SH-SY5Y (cell line): ENCODE data around the gene MAN1A1.

Experiments used
- GATA2 ChIP-seq: IDR thresholded peaks from 2 replicates; pipeline ENCODE4 v1.6.1; 2011; ENCODE audit warnings: mild to moderate bottlenecking, low read depth, low read length
- GATA3 ChIP-seq: IDR thresholded peaks from 2 replicates; pipeline ENCODE4 v1.6.1; 2011; ENCODE audit warnings: low read depth, mild to moderate bottlenecking, low read length, moderate library complexity

The MAN1A1 gene

GRCh38 chr6:119133400-119133799, 216.2 kb downstream of the MAN1A1 start:
- TF ChIP-seq GATA2: no peak
- no peak for TF ChIP-seq GATA3

- TF ChIP-seq GATA2 (no peak), GATA3 (no peak)
These were observed 217.1 kb downstream of the MAN1A1 start for GRCh38 chr6:119132261-119132981.

DNA sequence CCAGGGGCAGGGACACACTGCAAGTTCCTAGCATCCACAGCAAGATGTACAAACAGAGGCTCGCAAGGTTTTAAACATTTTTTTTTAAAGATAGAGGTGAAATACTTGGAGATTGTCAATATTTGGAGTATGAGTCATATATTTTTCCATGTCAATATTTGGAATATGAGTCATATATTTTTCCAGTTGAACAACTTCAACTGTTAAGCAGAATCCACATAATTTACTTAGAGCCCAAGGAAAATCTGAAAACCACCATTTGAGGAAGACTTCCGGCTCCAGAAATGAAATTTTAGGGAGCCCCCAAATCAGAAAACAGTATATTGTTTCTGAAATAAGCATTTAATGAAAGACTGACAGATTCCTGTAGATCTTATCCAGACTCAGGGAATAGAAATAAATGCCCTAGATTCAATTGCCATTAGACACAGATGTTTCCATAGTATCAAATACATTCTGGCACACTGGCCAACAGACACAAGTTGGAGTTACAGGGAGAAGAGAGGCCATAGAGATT, 219.5 kb downstream of the MAN1A1 start:
- TF ChIP-seq GATA3: no peak
- peak; percentile 40; the same call in 1 of the 2 replicates for TF ChIP-seq GATA2

DNA sequence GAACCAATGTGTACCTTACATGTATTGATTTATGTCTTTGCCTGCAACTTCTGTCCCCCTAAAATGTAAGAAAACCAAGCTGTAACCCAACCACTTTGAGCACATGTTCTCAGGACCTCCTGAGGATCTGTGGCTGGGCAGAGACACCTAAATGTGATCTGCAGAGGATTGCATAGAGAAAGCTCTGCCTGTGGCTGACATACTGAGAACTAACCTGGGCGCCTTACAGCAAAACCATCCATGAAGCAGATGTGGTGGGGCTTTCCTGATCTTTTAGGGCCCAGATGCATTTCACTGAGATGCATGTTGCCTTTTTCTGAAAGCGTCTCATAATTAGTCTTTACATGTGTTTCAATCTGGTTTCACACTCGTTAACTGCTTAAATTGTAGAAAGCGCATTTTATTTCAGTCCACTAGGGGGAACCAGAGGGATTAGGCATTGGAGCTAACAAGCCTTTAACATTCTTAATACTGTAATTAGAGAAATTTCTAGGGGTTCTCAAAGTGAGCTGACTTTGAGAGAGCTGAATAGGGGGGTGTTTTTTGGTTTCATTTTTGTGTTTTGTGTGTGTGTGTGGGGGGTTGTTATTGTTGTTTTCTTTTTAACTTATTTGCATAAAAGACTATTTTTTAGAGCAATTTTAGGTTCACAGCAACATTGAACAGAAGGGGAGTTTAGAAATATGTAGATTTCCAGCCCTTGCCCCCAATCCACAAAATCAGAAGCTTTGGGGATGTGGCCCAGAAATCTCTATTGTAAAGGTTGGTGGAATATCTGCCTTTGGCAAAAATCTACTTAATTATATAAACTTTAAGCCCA, 220.2 kb downstream of the MAN1A1 start:
- TF ChIP-seq GATA3 (no peak), GATA2 (no peak)

DNA sequence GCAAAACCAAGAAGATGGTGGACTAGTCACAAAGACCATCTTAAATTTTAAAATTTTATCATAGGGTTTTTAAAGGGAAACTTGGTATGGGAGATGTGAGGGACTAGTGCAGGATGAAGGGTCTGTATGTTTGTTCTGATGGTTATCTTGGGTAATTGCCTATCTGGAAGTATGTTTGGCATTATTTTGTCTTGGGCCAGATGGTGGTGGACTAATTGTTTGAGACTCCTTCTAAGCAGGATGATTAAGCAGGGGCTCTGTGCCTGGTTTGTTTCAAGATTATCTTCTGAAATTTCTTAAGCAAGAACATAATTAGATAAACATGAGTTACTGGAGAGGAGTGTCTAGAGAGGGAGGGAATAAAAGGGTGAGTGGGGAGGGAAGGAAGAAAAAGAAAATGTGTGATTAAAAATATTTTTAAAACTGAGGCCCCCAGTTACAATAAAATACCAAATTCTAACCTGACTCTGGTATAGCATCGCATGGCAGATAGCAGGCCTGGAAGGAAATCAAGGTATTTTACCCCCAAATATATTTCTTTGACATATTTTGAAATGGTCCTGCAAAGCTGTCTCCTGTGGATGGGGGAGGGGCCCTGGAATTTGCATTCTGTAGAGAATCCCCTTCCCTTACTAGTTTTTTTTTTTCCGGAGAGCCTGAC, 221.2 kb downstream of the MAN1A1 start:
- no peak for TF ChIP-seq GATA2
- no peak for TF ChIP-seq GATA3

- TF ChIP-seq GATA2: no peak
- TF ChIP-seq GATA3: no peak
These were observed 221.9 kb downstream of the MAN1A1 start for GRCh38 chr6:119127627-119128026.
